ENCODE results near the gene LGI1.

DNA sequence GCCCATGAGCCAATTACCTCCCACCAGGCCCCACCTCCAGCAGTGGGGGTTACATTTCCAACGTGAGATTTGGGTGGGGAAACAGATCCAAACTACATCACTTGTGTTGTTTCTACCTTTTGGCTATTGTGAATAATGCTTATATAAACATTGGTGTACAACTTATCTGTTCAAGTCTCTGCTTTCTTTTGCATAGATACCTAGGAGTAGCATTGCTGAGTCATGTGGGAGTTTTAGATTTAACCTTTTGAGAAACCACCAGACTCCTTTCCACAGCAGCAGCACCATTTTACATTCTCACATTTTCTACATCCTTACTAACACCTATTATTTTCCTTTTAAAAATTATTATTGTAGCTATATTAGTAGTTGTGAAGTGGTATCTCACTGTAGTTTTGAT is 41.0 kb upstream of the LGI1 start:
- TF ChIP-seq CTCF (IDR thresholded peaks at IDR 0.05; ENCODE audit: poor library complexity) (no peak), EZH2 (IDR thresholded peaks at IDR 0.05; ENCODE audit: borderline replicate concordance) (no peak)
